Neural cell (in vitro differentiated cells): ENCODE measurements around the gene LRRK1. TPM values are rescaled to one million over a fixed set of nuclear protein-coding genes. Genes with fewer than 3 reads are reported as not detected.

Source experiments
- H2AFZ ChIP-seq: fragments of 200-600, 300-800 bp; sonication (generic), shearing (Covaris generic); 2 replicates; pipeline ENCODE4 v1.6.0; 2014; ENCODE audit warnings: low read depth, mild to moderate bottlenecking, antibody characterized with exemption, low read length, moderate library complexity
- H3F3A ChIP-seq: fragments of 200-600 bp; shearing (Covaris generic); 2 replicates; pipeline ENCODE4 v1.6.1; 2016; ENCODE audit warnings: mild to moderate bottlenecking, moderate library complexity, mixed read lengths, antibody characterized with exemption, low read length; ENCODE audit not compliant: insufficient read depth, poor library complexity, severe bottlenecking
- H3K27ac ChIP-seq: fragments of 200-600, 300-800 bp; sonication (generic), shearing (Covaris generic); 2 replicates; pipeline ENCODE4 v1.5.1; 2014; ENCODE audit warnings: mild to moderate bottlenecking, low read length, moderate library complexity
- H3K27me3 ChIP-seq: fragments of 300-800, 200-600 bp; sonication (generic), shearing (Covaris generic); 2 replicates; pipeline ENCODE4 v1.6.0; 2014; ENCODE audit warnings: mild to moderate bottlenecking, low read depth, low read length, moderate library complexity; ENCODE audit not compliant: insufficient read depth
- H3K36me3 ChIP-seq: fragments of 300-800, 200-600 bp; sonication (generic), shearing (Covaris generic); 2 replicates; pipeline ENCODE4 v1.5.1; 2014; ENCODE audit warnings: mild to moderate bottlenecking, antibody characterized with exemption, low read length, moderate library complexity; ENCODE audit not compliant: insufficient read depth
- H3K4me2 ChIP-seq: fragments of 300-800, 200-600 bp; sonication (generic), shearing (Covaris generic); 2 replicates; pipeline ENCODE4 v1.6.0; 2014; ENCODE audit warnings: mild to moderate bottlenecking, low read length
- H3K4me3 ChIP-seq: fragments of 300-800, 200-600 bp; sonication (generic), shearing (Covaris generic); 2 replicates; pipeline ENCODE4 v1.5.1; 2014; ENCODE audit warnings: mild to moderate bottlenecking, low read length, moderate library complexity
- H3K79me2 ChIP-seq: fragments of 200-600 bp; shearing (Covaris generic); replicated peaks from 2 replicates; pipeline ENCODE4 v1.6.0; 2014; ENCODE audit warnings: mild to moderate bottlenecking, low read length, moderate library complexity; ENCODE audit not compliant: insufficient read depth
- H3K9ac ChIP-seq: fragments of 300-800, 200-600 bp; sonication (generic), shearing (Covaris generic); 2 replicates; pipeline ENCODE4 v1.6.1; 2016; ENCODE audit warnings: mild to moderate bottlenecking, low read length, mixed read lengths
- H3K9me2 ChIP-seq: fragments of 200-600 bp; shearing (Covaris generic); 2 replicates; pipeline ENCODE4 v1.6.1; 2016; ENCODE audit warnings: mild to moderate bottlenecking, low read length, mixed read lengths; ENCODE audit not compliant: insufficient read depth
- H3K9me3 ChIP-seq: fragments of 200-600, 300-800 bp; sonication (generic), shearing (Covaris generic); 2 replicates; pipeline ENCODE4 v1.6.1; 2016; ENCODE audit warnings: mild to moderate bottlenecking, mixed run types, low read length, moderate library complexity, mixed read lengths
- H4K20me1 ChIP-seq: fragments of 200-600 bp; shearing (Covaris generic); 2 replicates; pipeline ENCODE4 v1.6.1; 2016; ENCODE audit warnings: mild to moderate bottlenecking, mixed run types; ENCODE audit not compliant: insufficient read depth
- CTCF ChIP-seq: fragments of 450-650 bp; IDR thresholded peaks from 2 replicates; pipeline ENCODE4 v1.5.1; 2014; ENCODE audit warnings: antibody characterized with exemption, mild to moderate bottlenecking, moderate library complexity; ENCODE audit not compliant: poor library complexity, severe bottlenecking
- EP300 ChIP-seq: fragments of 450-650 bp; conservative IDR thresholded peaks from 2 replicates; pipeline ENCODE4 v1.6.1; 2014; ENCODE audit warnings: antibody characterized with exemption, mild to moderate bottlenecking, moderate library complexity; ENCODE audit not compliant: poor library complexity, severe bottlenecking
- EZH2 ChIP-seq: fragments of 200-600, 300-800 bp; shearing (Covaris generic), sonication (generic); IDR thresholded peaks from 2 replicates; pipeline ENCODE4 v1.6.1; 2014; ENCODE audit warnings: antibody characterized with exemption, low read length, borderline replicate concordance, mild to moderate bottlenecking; ENCODE audit not compliant: insufficient read depth, poor library complexity, severe bottlenecking
- MXI1 ChIP-seq: fragments of 450-650 bp; conservative IDR thresholded peaks from 2 replicates; pipeline ENCODE4 v1.6.1; 2014; ENCODE audit warnings: antibody characterized with exemption, mild to moderate bottlenecking; ENCODE audit not compliant: poor library complexity, severe bottlenecking
- POLR2AphosphoS5 ChIP-seq: IDR thresholded peaks from 2 replicates; pipeline ENCODE4 v1.6.1; 2012
- RAD21 ChIP-seq: fragments of 450-650 bp; conservative IDR thresholded peaks from 2 replicates; pipeline ENCODE4 v1.6.1; 2014; ENCODE audit warnings: antibody characterized with exemption, mild to moderate bottlenecking, moderate library complexity
- REST ChIP-seq: IDR thresholded peaks from 2 replicates; pipeline ENCODE4 v1.6.1; 2012; ENCODE audit warnings: borderline replicate concordance
- SMC3 ChIP-seq: fragments of 450-650 bp; conservative IDR thresholded peaks from 2 replicates; pipeline ENCODE4 v1.6.1; 2014; ENCODE audit warnings: antibody characterized with exemption, mild to moderate bottlenecking, moderate library complexity; ENCODE audit not compliant: poor library complexity
- TAF1 ChIP-seq: IDR thresholded peaks from 2 replicates; pipeline ENCODE4 v1.6.1; 2012; ENCODE audit warnings: low read depth
- polyA plus RNA-seq: library from polyadenylated mRNA; depleted of rRNA; stranded (reverse); fragments of >200 nt; gene quantifications from 2 replicates; pipeline ENCODE4 v1.2.3, GENCODE V29; 2014

LRRK1 gene
- polyA plus RNA-seq, 1 donor from 2014 or later = 0.06 TPM

GRCh38 chr15:101107625-101108460 is 188.7 kb downstream of the LRRK1 start:
- Histone ChIP-seq H2AFZ (no peak overlapping the region), H3K9me3 (no peaks in the 10 kb centered on the region), H3K4me2 (no peak overlapping the region), H3K9me2 (no peaks in the 10 kb centered on the region), H3K79me2 (no peaks in the 10 kb centered on the region), H3K9ac (no peak overlapping the region), H3K27me3 (no peaks in the 10 kb centered on the region), H4K20me1 (no peaks in the 10 kb centered on the region), H3K36me3 (no peaks in the 10 kb centered on the region), H3K4me3 (no peak overlapping the region), H3F3A (no peaks in the 10 kb centered on the region), H3K27ac (no peak overlapping the region)
- TF ChIP-seq RAD21 (no peak), CTCF (no peak), EZH2 (no peak), TAF1 (no peak), POLR2AphosphoS5 (no peak), SMC3 (no peak), EP300 (no peak), MXI1 (no peak), REST (no peak)

DNA sequence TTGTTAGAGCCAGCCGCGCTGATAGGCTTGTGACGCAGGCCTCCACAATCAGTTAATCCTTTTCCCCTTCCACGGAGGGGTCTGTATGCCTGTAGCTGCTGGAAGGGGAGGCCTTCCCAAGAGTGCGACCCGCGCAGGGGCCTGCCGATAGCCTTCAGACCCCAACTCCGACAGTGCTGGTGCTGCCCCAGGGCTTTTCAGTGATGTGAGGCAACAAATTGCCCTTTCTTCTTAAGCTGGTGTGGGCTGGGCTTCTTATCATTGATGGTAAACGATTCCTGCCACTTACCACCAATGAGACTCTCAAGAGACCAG is 189.3 kb downstream of the LRRK1 start:
- Histone ChIP-seq H3F3A (no peaks in the 10 kb centered on the region), H4K20me1 (no peaks in the 10 kb centered on the region), H3K79me2 (no peaks in the 10 kb centered on the region), H2AFZ (no peak overlapping the region), H3K9ac (no peak overlapping the region), H3K9me2 (no peaks in the 10 kb centered on the region), H3K36me3 (no peaks in the 10 kb centered on the region), H3K4me3 (no peak overlapping the region), H3K27me3 (no peaks in the 10 kb centered on the region), H3K27ac (no peak overlapping the region), H3K9me3 (no peaks in the 10 kb centered on the region), H3K4me2 (no peak overlapping the region)
- TF ChIP-seq EZH2 = no peak
- no peak for TF ChIP-seq REST
- no peak for TF ChIP-seq TAF1
- TF ChIP-seq RAD21 = no peak
- TF ChIP-seq MXI1 = no peak
- no peak for TF ChIP-seq SMC3
- no peak for TF ChIP-seq CTCF
